22Rv1 (cell line): ENCODE data around the gene PRPS1L1.

Source experiments
- H3K27ac ChIP-seq: fragments of 450-650 bp; 2 replicates; pipeline ENCODE4 v1.5.1; 2017
- ZFX ChIP-seq: fragments of 450-650 bp; IDR thresholded peaks from 2 replicates; pipeline ENCODE4 v1.6.1; 2017; ENCODE audit warnings: antibody characterized with exemption, borderline replicate concordance
- TF ChIP-seq, protein P1 (sequence below): fragments of 450-650 bp; IDR thresholded peaks from 2 replicates; pipeline ENCODE4 v1.5.1; 2017; ENCODE audit warnings: mild to moderate bottlenecking

Gene PRPS1L1

GRCh38 chr7:17986851-17987250 is 40.8 kb downstream of the PRPS1L1 start:
- TF ChIP-seq, protein P1, sequence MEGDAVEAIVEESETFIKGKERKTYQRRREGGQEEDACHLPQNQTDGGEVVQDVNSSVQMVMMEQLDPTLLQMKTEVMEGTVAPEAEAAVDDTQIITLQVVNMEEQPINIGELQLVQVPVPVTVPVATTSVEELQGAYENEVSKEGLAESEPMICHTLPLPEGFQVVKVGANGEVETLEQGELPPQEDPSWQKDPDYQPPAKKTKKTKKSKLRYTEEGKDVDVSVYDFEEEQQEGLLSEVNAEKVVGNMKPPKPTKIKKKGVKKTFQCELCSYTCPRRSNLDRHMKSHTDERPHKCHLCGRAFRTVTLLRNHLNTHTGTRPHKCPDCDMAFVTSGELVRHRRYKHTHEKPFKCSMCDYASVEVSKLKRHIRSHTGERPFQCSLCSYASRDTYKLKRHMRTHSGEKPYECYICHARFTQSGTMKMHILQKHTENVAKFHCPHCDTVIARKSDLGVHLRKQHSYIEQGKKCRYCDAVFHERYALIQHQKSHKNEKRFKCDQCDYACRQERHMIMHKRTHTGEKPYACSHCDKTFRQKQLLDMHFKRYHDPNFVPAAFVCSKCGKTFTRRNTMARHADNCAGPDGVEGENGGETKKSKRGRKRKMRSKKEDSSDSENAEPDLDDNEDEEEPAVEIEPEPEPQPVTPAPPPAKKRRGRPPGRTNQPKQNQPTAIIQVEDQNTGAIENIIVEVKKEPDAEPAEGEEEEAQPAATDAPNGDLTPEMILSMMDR: no peak
- TF ChIP-seq ZFX: no peak
- H3K27ac ChIP-seq: no peak overlapping the region

DNA sequence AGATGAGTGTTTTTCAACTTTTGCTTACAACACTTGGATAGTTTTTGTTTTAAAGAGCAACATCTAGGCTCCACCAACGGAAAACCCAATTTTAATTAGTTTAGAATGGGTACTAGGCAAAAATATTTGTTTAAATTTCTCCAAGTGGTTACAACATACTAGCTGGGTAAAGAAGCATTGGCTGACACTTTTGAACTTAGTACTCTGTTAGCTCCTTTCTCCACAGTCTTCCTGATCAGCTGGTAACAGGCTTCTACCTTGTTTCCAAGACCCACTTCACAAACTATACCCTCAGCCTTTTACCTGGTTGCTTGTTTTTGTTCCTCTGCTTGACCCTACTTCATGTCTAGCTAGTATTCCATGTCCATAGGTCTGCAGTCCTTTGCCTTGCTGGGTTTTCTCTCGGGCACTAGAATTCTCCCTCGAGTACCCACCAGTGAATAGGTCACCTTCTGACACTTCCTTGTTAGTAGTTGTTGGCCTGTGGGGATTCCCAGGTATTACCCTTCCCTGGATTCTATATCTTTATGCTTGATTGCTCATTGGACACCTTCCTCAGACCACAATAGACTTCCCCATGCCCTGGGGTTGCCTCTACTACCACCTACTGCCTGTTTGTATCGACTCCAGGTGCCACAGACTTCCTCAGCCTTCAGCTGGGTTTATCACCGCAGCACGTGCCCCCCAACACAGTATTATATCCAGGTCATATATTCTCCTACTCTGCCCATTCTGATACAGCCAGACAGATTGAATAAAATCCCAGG is 42.0 kb downstream of the PRPS1L1 start:
- TF ChIP-seq, protein P1: no peak
- no peak for TF ChIP-seq ZFX

DNA sequence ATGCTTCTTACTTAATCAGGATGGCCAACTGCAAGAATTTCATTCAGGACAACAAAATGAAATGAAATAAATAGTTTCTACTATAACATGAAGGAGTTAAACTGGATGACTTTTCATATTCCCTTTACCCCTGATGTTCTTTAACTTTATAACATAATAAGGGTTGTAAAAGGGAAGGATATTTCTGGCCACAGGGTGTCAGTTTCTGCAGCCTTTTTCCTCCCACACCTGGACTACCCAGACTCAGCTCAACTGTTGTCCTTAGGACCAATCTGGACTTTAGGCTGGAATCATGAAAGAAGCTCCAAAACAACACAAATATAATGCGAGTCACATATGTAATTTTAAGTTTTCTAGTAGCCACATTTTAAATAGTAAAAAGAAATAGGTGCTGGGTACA is 43.4 kb downstream of the PRPS1L1 start:
- no peak for TF ChIP-seq ZFX
- TF ChIP-seq, protein P1: no peak

More for the DNA sequence above, 42.0 kb downstream of the PRPS1L1 start:
- H3K27ac ChIP-seq: no peak overlapping the region

DNA sequence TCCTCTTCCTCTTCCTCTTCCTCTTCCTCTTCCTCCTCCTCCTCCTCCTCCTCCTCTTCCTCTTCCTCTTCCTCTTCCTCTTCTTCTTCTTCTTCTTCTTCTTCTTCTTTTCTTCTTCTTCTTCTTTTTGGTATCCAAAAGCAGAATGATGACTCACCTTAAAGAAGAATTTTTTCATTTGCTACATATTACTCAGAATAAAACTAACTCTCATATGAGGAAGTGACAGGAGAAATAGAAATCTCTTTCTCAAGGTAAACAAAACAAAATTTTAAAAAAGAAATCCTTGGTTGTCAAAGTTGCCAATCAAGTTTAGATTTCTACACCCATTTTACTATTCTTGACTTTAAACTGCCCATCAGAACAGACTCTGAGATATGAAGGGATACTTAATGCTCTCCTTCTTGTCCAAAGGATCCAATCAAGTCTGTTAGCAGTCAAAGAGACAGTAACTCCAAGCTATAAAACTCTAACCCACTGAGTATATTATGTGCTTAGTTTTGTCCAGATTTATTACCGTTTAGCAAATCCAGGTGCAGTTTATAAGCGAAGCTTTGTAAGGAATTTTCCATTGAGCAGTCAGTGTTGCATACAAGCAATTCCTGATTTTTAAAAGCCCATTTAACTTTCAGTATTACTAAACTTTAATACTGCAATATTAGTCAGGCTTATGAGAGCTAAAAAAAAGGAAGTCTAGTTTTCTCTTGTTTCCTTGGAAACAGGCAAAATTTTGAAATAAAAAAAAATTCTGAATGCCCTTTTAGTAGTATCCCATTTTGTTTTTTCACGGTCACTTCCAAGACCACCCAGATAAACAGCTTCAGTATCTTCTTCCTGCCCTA is 44.2 kb downstream of the PRPS1L1 start:
- TF ChIP-seq ZFX: no peak
- TF ChIP-seq, protein P1: no peak
- H3K27ac ChIP-seq: no peak overlapping the region

More for the DNA sequence above, 43.4 kb downstream of the PRPS1L1 start:
- no peak overlapping the region for H3K27ac ChIP-seq

DNA sequence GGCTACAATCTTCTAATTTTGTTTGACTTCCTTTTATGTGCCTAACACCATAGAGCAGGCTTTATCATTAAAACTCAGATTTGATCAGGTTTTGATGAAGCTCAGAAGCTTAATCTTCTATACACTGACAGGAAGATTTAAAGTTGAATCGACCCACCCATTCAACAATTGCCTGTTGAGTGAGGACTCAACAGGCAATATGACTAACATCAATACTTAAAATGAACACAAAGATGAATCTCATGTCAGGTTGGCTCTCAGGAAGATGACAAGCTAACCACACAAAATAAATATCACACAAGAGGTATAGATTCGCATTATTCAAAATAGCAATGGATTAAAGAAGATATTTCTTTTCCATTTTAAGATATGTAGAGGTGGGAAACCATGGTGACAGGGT is 50.7 kb downstream of the PRPS1L1 start:
- TF ChIP-seq ZFX: no peak
- TF ChIP-seq, protein P1: no peak
- H3K27ac ChIP-seq: no peak overlapping the region
